PC-3 (cell line): Measurements from ENCODE around the gene NCOR2. TPM values are rescaled to one million over a fixed set of nuclear protein-coding genes. Genes with fewer than 3 reads are reported as not detected.
A peak's percentile ranks its signal among the peaks of the same experiment; 100 is the strongest.

Experiments
- ATAC-seq: fragments of 200-7000 bp; cut with Tn5 transposase; 2 replicates; pipeline ENCODE4 v1.9.1; 2020; ENCODE audit warnings: mild to moderate bottlenecking, moderate library complexity
- BruUV-seq: library from RNA; stranded (reverse); fragments of 400-500 nt; replicated peaks from 2 replicates; lab custom pipeline; 2021; lab: Mats Ljungman, UMichigan
- CTCF ChIA-PET: fragments of 300-600 bp; sonication (Branson Sonifier 250); formaldehyde crosslinking; loops from one replicate; lab custom pipeline; 2022; ENCODE audit warnings: antibody characterized with exemption; lab: Charles Lee
- POLR2A ChIA-PET: fragments of 300-600 bp; sonication (Branson Sonifier 250); formaldehyde crosslinking; loops from one replicate; lab custom pipeline; 2022; ENCODE audit warnings: antibody characterized with exemption; ENCODE audit not compliant: unreplicated experiment; lab: Charles Lee
- DNase-seq: peaks from one replicate; pipeline ENCODE4 v3.0.0-alpha.2; 2015
- H2AFZ ChIP-seq: fragments of 300-600 bp; sonication (generic); 2 replicates; pipeline ENCODE4 v1.6.0; 2016; ENCODE audit warnings: antibody characterized with exemption, low read length
- H3F3A ChIP-seq: fragments of 300-600 bp; sonication (generic); one replicate; pipeline ENCODE4 v1.6.0; 2017; ENCODE audit warnings: antibody characterized with exemption, low read length, control low read depth, mild to moderate bottlenecking; ENCODE audit not compliant: unreplicated experiment
- H3K27ac ChIP-seq: fragments of 300-600 bp; sonication (generic); 2 replicates; pipeline ENCODE4 v1.5.1; 2016; ENCODE audit warnings: mild to moderate bottlenecking, low read length
- H3K27me3 ChIP-seq: fragments of 300-600 bp; sonication (generic); 2 replicates; pipeline ENCODE4 v1.6.1; 2016; ENCODE audit warnings: low read length, mixed read lengths
- H3K36me3 ChIP-seq: fragments of 300-600 bp; sonication (generic); 2 replicates; pipeline ENCODE4 v1.6.1; 2016; ENCODE audit warnings: low read depth, mixed run types, low read length, mixed read lengths
- H3K4me1 ChIP-seq: fragments of 300-600 bp; sonication (generic); 2 replicates; pipeline ENCODE4 v1.5.1; 2016; ENCODE audit warnings: low read length; ENCODE audit not compliant: insufficient read depth
- H3K4me2 ChIP-seq: fragments of 300-600 bp; sonication (generic); 2 replicates; pipeline ENCODE4 v1.6.0; 2016; ENCODE audit warnings: low read length
- H3K4me3 ChIP-seq: fragments of 300-600 bp; sonication (generic); 2 replicates; pipeline ENCODE4 v1.5.1; 2016; ENCODE audit warnings: mild to moderate bottlenecking, low read length, mixed read lengths
- H3K79me2 ChIP-seq: fragments of 300-600 bp; sonication (generic); 2 replicates; pipeline ENCODE4 v1.6.1; 2017; ENCODE audit warnings: low read length, mixed read lengths
- H3K9ac ChIP-seq: fragments of 300-600 bp; sonication (generic); 2 replicates; pipeline ENCODE4 v1.6.0; 2016; ENCODE audit warnings: mild to moderate bottlenecking, low read length
- H3K9me2 ChIP-seq: fragments of 300-600 bp; sonication (generic); replicated peaks from 2 replicates; pipeline ENCODE4 v1.6.1; 2016; ENCODE audit warnings: mixed run types, low read length, mixed read lengths
- H3K9me3 ChIP-seq: fragments of 300-600 bp; sonication (generic); 2 replicates; pipeline ENCODE4 v1.6.1; 2016; ENCODE audit warnings: low read length, mixed read lengths
- H4K20me1 ChIP-seq: fragments of 300-600 bp; sonication (generic); 2 replicates; pipeline ENCODE4 v1.6.1; 2016; ENCODE audit warnings: low read length, mixed read lengths
- EZH2 ChIP-seq: fragments of 300-600 bp; sonication (generic); IDR thresholded peaks from one replicate; pipeline ENCODE4 v1.6.1; 2017; ENCODE audit warnings: antibody characterized with exemption, mild to moderate bottlenecking, low read length; ENCODE audit not compliant: unreplicated experiment
- EZH2phosphoT487 ChIP-seq: fragments of 300-600 bp; sonication (generic); IDR thresholded peaks from 2 replicates; pipeline ENCODE4 v1.6.1; 2018; ENCODE audit warnings: mild to moderate bottlenecking, antibody characterized with exemption, low read length, borderline replicate concordance
- intact Hi-C: fragments of 100-400 bp; cut with micrococcal nuclease; formaldehyde crosslinking; loops from 2 replicates; pipeline ENCODE4 v1.9.0; 2023
- total RNA-seq: library from RNA; depleted of rRNA; stranded (reverse); fragments of >200 nt; gene quantifications from 2 replicates; pipeline ENCODE4 v1.2.3, GENCODE V29; 2014
- TF ChIP-seq, protein P1 (sequence below): fragments of 300-600 bp; sonication (generic); conservative IDR thresholded peaks from 2 replicates; pipeline ENCODE4 v1.5.1; 2017; ENCODE audit warnings: antibody characterized with exemption, low read depth, mild to moderate bottlenecking, low read length

The NCOR2 gene
- total RNA-seq, 1 experiment from 2014 or later = 117 TPM

DNA sequence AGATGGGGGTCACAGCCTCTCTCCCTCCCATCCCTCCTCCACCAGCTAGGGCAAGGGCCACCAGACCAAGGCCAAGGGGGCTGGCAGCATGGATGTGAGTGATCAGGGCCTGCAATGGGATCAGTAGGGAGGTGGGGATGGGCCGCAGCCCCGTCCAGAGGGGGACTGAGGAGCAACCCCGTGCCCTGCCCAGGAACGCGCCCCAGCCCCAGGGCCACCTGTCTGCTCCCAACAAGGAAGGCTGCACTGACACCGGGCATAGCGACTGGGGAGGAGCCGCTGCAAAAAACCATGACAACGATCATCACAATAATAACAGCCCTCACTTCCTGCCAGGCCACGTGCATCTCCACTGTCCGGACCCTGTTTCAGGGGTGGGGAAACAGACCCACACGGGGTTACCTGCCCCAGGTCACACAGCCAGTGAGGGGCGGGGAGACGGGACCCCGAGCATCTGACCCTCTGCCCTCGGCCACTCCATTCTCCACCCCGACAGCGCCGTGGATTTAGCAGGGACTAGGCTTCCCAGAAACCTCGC, 24.3 kb downstream of the NCOR2 start:
- Histone ChIP-seq H3K4me1 (peaks cover 7% of the 10 kb centered on the region), H3K9me3 (no peaks in the 10 kb centered on the region), H4K20me1 (peaks cover 43% of the 10 kb centered on the region; the same call in 1 of the 2 replicates), H3F3A (no peaks in the 10 kb centered on the region), H3K79me2 (peaks cover 65% of the 10 kb centered on the region), H3K9ac (no peak overlapping the region), H3K4me3 (no peak overlapping the region), H3K27ac (no peak overlapping the region), H3K9me2 (no peaks in the 10 kb centered on the region), H3K36me3 (peaks cover 5% of the 10 kb centered on the region; the same call in 1 of the 2 replicates), H3K4me2 (no peak overlapping the region), H2AFZ (no peak overlapping the region), H3K27me3 (no peaks in the 10 kb centered on the region)
- BruUV-seq = no TSS peak
- POLR2A ChIA-PET = no interaction called here
- no peak; the same call in 1 of the 2 replicates for ATAC-seq
- intact Hi-C loops = no loop called here
- no peak for TF ChIP-seq EZH2phosphoT487
- TF ChIP-seq, protein P1, sequence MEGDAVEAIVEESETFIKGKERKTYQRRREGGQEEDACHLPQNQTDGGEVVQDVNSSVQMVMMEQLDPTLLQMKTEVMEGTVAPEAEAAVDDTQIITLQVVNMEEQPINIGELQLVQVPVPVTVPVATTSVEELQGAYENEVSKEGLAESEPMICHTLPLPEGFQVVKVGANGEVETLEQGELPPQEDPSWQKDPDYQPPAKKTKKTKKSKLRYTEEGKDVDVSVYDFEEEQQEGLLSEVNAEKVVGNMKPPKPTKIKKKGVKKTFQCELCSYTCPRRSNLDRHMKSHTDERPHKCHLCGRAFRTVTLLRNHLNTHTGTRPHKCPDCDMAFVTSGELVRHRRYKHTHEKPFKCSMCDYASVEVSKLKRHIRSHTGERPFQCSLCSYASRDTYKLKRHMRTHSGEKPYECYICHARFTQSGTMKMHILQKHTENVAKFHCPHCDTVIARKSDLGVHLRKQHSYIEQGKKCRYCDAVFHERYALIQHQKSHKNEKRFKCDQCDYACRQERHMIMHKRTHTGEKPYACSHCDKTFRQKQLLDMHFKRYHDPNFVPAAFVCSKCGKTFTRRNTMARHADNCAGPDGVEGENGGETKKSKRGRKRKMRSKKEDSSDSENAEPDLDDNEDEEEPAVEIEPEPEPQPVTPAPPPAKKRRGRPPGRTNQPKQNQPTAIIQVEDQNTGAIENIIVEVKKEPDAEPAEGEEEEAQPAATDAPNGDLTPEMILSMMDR = no peak
- TF ChIP-seq EZH2 = no peak
- no peak for DNase-seq
- CTCF ChIA-PET = no interaction called here

DNA sequence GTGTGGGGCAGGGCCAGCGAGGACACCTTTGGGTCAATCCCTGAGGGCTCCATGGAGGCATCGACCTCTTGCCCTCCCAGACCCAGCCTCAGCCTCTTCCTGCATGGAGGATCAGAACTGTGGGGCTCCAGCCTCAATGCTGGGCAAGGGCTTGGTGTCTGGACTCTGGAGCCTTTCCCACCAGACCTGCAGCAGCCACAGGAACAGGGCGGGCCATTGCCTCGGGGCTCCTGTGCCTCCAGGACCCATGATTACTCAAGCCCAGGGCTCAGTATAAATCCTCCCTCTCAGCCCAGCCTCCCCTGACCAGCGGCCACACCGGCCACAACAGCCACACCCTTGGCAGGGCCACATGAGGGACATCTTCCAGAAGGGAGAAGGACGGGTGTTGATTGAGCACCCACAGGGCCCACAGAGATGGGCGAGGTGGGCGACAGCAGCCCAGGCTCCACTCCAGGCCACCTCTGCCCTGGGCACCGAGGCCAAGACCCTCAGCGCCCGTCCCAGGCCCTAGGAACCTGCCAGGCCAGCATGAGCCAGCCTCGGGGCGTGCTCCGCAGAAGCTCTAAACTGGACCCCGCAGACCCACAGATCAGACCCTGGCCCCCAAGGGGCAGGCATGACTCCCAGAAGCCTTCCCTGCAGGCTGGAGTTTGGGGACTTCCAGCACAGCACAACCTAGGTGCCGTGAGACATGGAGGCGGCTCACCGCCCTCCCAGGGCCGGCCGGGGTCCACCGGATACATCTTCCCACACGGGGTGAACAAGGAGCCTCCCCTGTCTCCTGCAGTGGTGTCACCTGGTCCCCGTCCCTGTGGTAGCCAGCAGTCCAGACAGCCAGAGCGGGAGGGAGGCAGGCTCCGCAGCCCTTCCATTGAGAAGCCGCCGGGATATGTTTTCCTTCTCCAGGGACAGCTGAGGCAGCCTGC, 25.1 kb downstream of the NCOR2 start:
- no peaks in the 10 kb centered on the region for H3K9me2 ChIP-seq
- peak; percentile 34 for DNase-seq
- intact Hi-C loops = no loop called here
- H3K27ac ChIP-seq = no peak overlapping the region
- no TSS peak for BruUV-seq
- TF ChIP-seq, protein P1 = no peak
- no peak for TF ChIP-seq EZH2phosphoT487
- TF ChIP-seq EZH2 = no peak
- H3K79me2 ChIP-seq = peaks cover 66% of the 10 kb centered on the region
- no peaks in the 10 kb centered on the region for H3K27me3 ChIP-seq
- H3K9ac ChIP-seq = no peak overlapping the region
- POLR2A ChIA-PET = no interaction called here
- H3F3A ChIP-seq = no peaks in the 10 kb centered on the region
- peaks cover 7% of the 10 kb centered on the region for H3K4me1 ChIP-seq
- H3K4me2 ChIP-seq = no peak overlapping the region
- H2AFZ ChIP-seq = no peak overlapping the region
- CTCF ChIA-PET = no interaction called here
- no peaks in the 10 kb centered on the region for H3K9me3 ChIP-seq
- no peak overlapping the region for H3K4me3 ChIP-seq
- peaks cover 1% of the 10 kb centered on the region; the same call in 1 of the 2 replicates for H3K36me3 ChIP-seq
- H4K20me1 ChIP-seq = peaks cover 48% of the 10 kb centered on the region; the same call in 1 of the 2 replicates
- ATAC-seq = peak; percentile 32
